Middle frontal gyrus (tissue), 1 donor: Measurements from ENCODE around the gene CTSW.

ENCODE experiments used
- DNase-seq: peaks from one replicate; pipeline ENCODE4 v3.0.0-alpha.2; 2015; ENCODE audit warnings: low spot score; ENCODE audit errors: extremely low spot score

CTSW gene

GRCh38 chr11:65925397-65925796 is 45.8 kb downstream of the CTSW start:
- DNase-seq = no peak

GRCh38 chr11:65927904-65928397 is 48.3 kb downstream of the CTSW start:
- no peak for DNase-seq

GRCh38 chr11:65928667-65929066 is 49.0 kb downstream of the CTSW start:
- no peak for DNase-seq

GRCh38 chr11:65931773-65932557 is 52.3 kb downstream of the CTSW start:
- DNase-seq = no peak

GRCh38 chr11:65932558-65932919 is 52.9 kb downstream of the CTSW start:
- DNase-seq = no peak
